HepG2 (cell line): ENCODE data around the gene TUBA4B. TPM values are rescaled to one million over a fixed set of nuclear protein-coding genes. Genes with fewer than 3 reads are reported as not detected.
A peak's percentile ranks its signal among the peaks of the same experiment; 100 is the strongest.

Experiments
- CAMTA2 ChIP-seq: sonication (generic); formaldehyde crosslinking; IDR thresholded peaks from 2 replicates; pipeline ENCODE4 v1.4.0; 2020; ENCODE audit warnings: mild to moderate bottlenecking, missing genetic modification reagents, borderline replicate concordance
- CEBPB ChIP-seq: IDR thresholded peaks from 2 replicates; pipeline ENCODE4 v1.6.1; 2011; ENCODE audit warnings: low read depth, low read length, improper control_type of control experiment, borderline replicate concordance
- FOXJ3 ChIP-seq: sonication (generic); formaldehyde crosslinking; IDR thresholded peaks from 2 replicates; pipeline ENCODE4 v1.4.0; 2020; ENCODE audit warnings: missing genetic modification reagents, mild to moderate bottlenecking, borderline replicate concordance
- HNF4A ChIP-seq: sonication (generic); formaldehyde crosslinking; IDR thresholded peaks from 2 replicates; pipeline ENCODE4 v1.4.0; 2020; ENCODE audit warnings: missing genetic modification reagents
- HNRNPLL ChIP-seq: fragments of 200-400 bp; formaldehyde crosslinking; IDR thresholded peaks from 2 replicates; pipeline ENCODE4 v1.6.1; 2017; ENCODE audit warnings: mild to moderate bottlenecking, low read depth, low read length; ENCODE audit not compliant: poor library complexity, severe bottlenecking
- KMT2A ChIP-seq: sonication (generic); formaldehyde crosslinking; IDR thresholded peaks from 2 replicates; pipeline ENCODE4 v1.4.0; 2020; ENCODE audit warnings: missing genetic modification reagents
- PREB ChIP-seq: sonication (generic); formaldehyde crosslinking; IDR thresholded peaks from 2 replicates; pipeline ENCODE4 v1.4.0; 2020; ENCODE audit warnings: missing genetic modification reagents
- TBX3 ChIP-seq: fragments of 450-650 bp; IDR thresholded peaks from 2 replicates; pipeline ENCODE4 v1.6.1; 2017; ENCODE audit warnings: antibody characterized with exemption, mild to moderate bottlenecking, inconsistent platforms, borderline replicate concordance
- ZIK1 ChIP-seq: sonication (generic); formaldehyde crosslinking; IDR thresholded peaks from 2 replicates; pipeline ENCODE4 v1.5.0; 2020; ENCODE audit warnings: mild to moderate bottlenecking, low read depth, missing genetic modification reagents, borderline replicate concordance
- ZNF10 ChIP-seq: sonication (generic); formaldehyde crosslinking; IDR thresholded peaks from 2 replicates; pipeline ENCODE4 v1.4.0; 2020; ENCODE audit warnings: mild to moderate bottlenecking, low read depth, missing genetic modification reagents, borderline replicate concordance
- ZNF280D ChIP-seq: sonication (generic); formaldehyde crosslinking; IDR thresholded peaks from 2 replicates; pipeline ENCODE4 v1.5.1; 2020; ENCODE audit warnings: mild to moderate bottlenecking, missing genetic modification reagents
- ZNF335 ChIP-seq: sonication (generic); formaldehyde crosslinking; IDR thresholded peaks from 2 replicates; pipeline ENCODE4 v1.4.0; 2020; ENCODE audit warnings: missing genetic modification reagents
- ZNF616 ChIP-seq: sonication (generic); formaldehyde crosslinking; IDR thresholded peaks from 2 replicates; pipeline ENCODE4 v1.5.0; 2020; ENCODE audit warnings: low read depth, mild to moderate bottlenecking, missing genetic modification reagents
- ZNF670 ChIP-seq: sonication (generic); formaldehyde crosslinking; IDR thresholded peaks from 2 replicates; pipeline ENCODE4 v1.8.0; 2022; ENCODE audit warnings: mild to moderate bottlenecking, missing genetic modification reagents, borderline replicate concordance
- ZNF687 ChIP-seq: sonication (generic); formaldehyde crosslinking; IDR thresholded peaks from 2 replicates; pipeline ENCODE4 v1.5.1; 2020; ENCODE audit warnings: mild to moderate bottlenecking, missing genetic modification reagents, moderate library complexity
- ZNF747 ChIP-seq: sonication (generic); formaldehyde crosslinking; IDR thresholded peaks from 2 replicates; pipeline ENCODE4 v1.8.1; 2023; ENCODE audit warnings: missing genetic modification reagents, mild to moderate bottlenecking, borderline replicate concordance
- ZNF83 ChIP-seq: sonication (generic); formaldehyde crosslinking; IDR thresholded peaks from 2 replicates; pipeline ENCODE4 v1.4.0; 2020; ENCODE audit warnings: missing genetic modification reagents, mild to moderate bottlenecking, borderline replicate concordance
- ZSCAN31 ChIP-seq: sonication (generic); formaldehyde crosslinking; IDR thresholded peaks from 2 replicates; pipeline ENCODE4 v1.5.0; 2020; ENCODE audit warnings: low read depth, mild to moderate bottlenecking, missing genetic modification reagents
- polyA plus RNA-seq, 8 experiments: library from polyadenylated mRNA; depleted of rRNA in 3 of 8; stranded (reverse) in 7 of 8; unstranded in 1 of 8; fragments of >200 nt; fragmentation: Illumina TruSeq in 4 of 8; extraction: Trizol in 4 of 8; gene quantifications; 2 replicates each; pipeline versions ENCODE4 v1.2.1 to v1.2.3, GENCODE V29; 2011 to 2016; ENCODE audit warnings: low read depth in 4 of 8, missing spikeins in 1 of 8, mixed read lengths in 1 of 8; ENCODE audit not compliant: insufficient read depth in 1 of 8
- total RNA-seq, 5 experiments: library from RNA; depleted of rRNA; stranded (reverse); fragments of >200 nt; fragmentation: Illumina TruSeq; extraction: Trizol; gene quantifications; 2 replicates each; pipeline ENCODE4 v1.2.3, GENCODE V29; 2016; ENCODE audit warnings: low read depth in 1 of 5

The TUBA4B gene
- total and polyA plus RNA-seq, 2 of the 13 experiments (the other 11 are each of a cell fraction or from before 2014, with no cell fraction given), result 0.18 to 0.22 TPM

GRCh38 chr2:219206328-219207133 is 46.5 kb upstream of the TUBA4B start, which contains the start of gene ZFAND2B (continued):
- TF ChIP-seq TBX3, result no peak; the same call in 1 of the 2 replicates
- peak; percentile 66 for TF ChIP-seq KMT2A
- TF ChIP-seq ZNF335 (CRISPR knock-in tag), result peak; percentile 80
- TF ChIP-seq FOXJ3, result no peak
- no peak; the same call in 1 of the 2 replicates for TF ChIP-seq CAMTA2 (CRISPR knock-in tag)
- no peak for TF ChIP-seq ZNF670 (CRISPR knock-in tag)
- no peak for TF ChIP-seq ZNF280D (CRISPR knock-in tag)
- TF ChIP-seq ZNF747 (CRISPR knock-in tag), result peak; percentile 58; the same call in 1 of the 2 replicates
- TF ChIP-seq PREB, result no peak
- TF ChIP-seq ZNF616 (CRISPR knock-in tag), result no peak; the same call in 1 of the 2 replicates
- no peak for TF ChIP-seq ZNF10 (CRISPR knock-in tag)
- no peak for TF ChIP-seq ZNF83
- TF ChIP-seq CEBPB, result no peak
- TF ChIP-seq ZSCAN31, result peak; percentile 40; the same call in 1 of the 2 replicates
- TF ChIP-seq ZIK1 (CRISPR knock-in tag), result no peak; the same call in 1 of the 2 replicates
- peak; percentile 84 for TF ChIP-seq HNF4A (CRISPR knock-in tag)
- peak; percentile 93 for TF ChIP-seq ZNF687 (CRISPR knock-in tag)
- peak; percentile 87 for TF ChIP-seq HNRNPLL
